ENCODE data around the gene KTI12. TPM values are rescaled to one million over a fixed set of nuclear protein-coding genes. Genes with fewer than 3 reads are reported as not detected.
A peak's percentile ranks its signal among the peaks of the same experiment; 100 is the strongest.
"Not testable (repeated sequence)": the region's sequence is repeated elsewhere in the genome, so short reads cannot be mapped to it uniquely, and the experiment has no call there.

Gene KTI12
- total RNA-seq, 1 donor from 2014 or later, result 8.2 TPM

- DNase-seq (ENCODE audit: low spot score in 2 of 2, unreplicated experiment in 2 of 2), result no peak
- H3K9me3 Mint-ChIP-seq, result no peaks in the 10 kb centered on the region
- peak overlapping the region; percentile 53 for H3K27ac Mint-ChIP-seq
- H3K36me3 Mint-ChIP-seq, result no peaks in the 10 kb centered on the region
- no peak for TF ChIP-seq CTCF (IDR thresholded peaks at IDR 0.05; ENCODE audit: unreplicated experiment)
- no peak overlapping the region for H3K4me3 Mint-ChIP-seq
- H3K27me3 Mint-ChIP-seq (ENCODE audit: low read depth), result no peaks in the 10 kb centered on the region
- H3K4me1 Mint-ChIP-seq, result peaks cover 20% of the 10 kb centered on the region
Observed at GRCh38 chr1:52007215-52008002, 26.2 kb downstream of the KTI12 start.

- not testable (repeated sequence) for H3K4me3 Mint-ChIP-seq; H3K27me3 Mint-ChIP-seq (ENCODE audit: low read depth); DNase-seq (ENCODE audit: low spot score in 2 of 2, unreplicated experiment in 2 of 2); H3K9me3 Mint-ChIP-seq; H3K36me3 Mint-ChIP-seq
- Mint-ChIP-seq H3K4me1 (peaks cover 20% of the 10 kb centered on the region), H3K27ac (peak overlapping the region; percentile 77)
Observed at GRCh38 chr1:52006081-52006553, 27.5 kb downstream of the KTI12 start.

- not testable (repeated sequence) for H3K4me3 Mint-ChIP-seq; DNase-seq (ENCODE audit: low spot score in 2 of 2, unreplicated experiment in 2 of 2); H3K27me3 Mint-ChIP-seq (ENCODE audit: low read depth); H3K9me3 Mint-ChIP-seq; H3K36me3 Mint-ChIP-seq
- Mint-ChIP-seq H3K27ac (peak overlapping the region; percentile 77), H3K4me1 (peaks cover 20% of the 10 kb centered on the region)
Observed at GRCh38 chr1:52005548-52005947, 28.1 kb downstream of the KTI12 start.

GRCh38 chr1:52003877-52004276 lies 29.7 kb downstream of the KTI12 start:
- H3K4me3 Mint-ChIP-seq, result no peak overlapping the region
- no peaks in the 10 kb centered on the region for H3K27me3 Mint-ChIP-seq (ENCODE audit: low read depth)
- H3K9me3 Mint-ChIP-seq, result no peaks in the 10 kb centered on the region

GRCh38 chr1:52002038-52002917 lies 31.3 kb downstream of the KTI12 start:
- Mint-ChIP-seq H3K4me1 (peaks cover 14% of the 10 kb centered on the region), H3K27ac (no peak overlapping the region), H3K9me3 (no peaks in the 10 kb centered on the region), H3K36me3 (no peaks in the 10 kb centered on the region), H3K27me3 (ENCODE audit: low read depth) (peaks cover 10% of the 10 kb centered on the region), H3K4me3 (no peak overlapping the region)
- TF ChIP-seq CTCF (IDR thresholded peaks at IDR 0.05; ENCODE audit: unreplicated experiment), result peak; percentile 94
- DNase-seq (ENCODE audit: low spot score in 2 of 2, unreplicated experiment in 2 of 2), result peak in 1 of 2 experiments; percentile 41

More at GRCh38 chr1:52003877-52004276, 29.7 kb downstream of the KTI12 start:
- DNase-seq (ENCODE audit: low spot score in 2 of 2, unreplicated experiment in 2 of 2), result no peak
- no peak overlapping the region for H3K27ac Mint-ChIP-seq
- peaks cover 20% of the 10 kb centered on the region for H3K4me1 Mint-ChIP-seq
- no peak for TF ChIP-seq CTCF (IDR thresholded peaks at IDR 0.05; ENCODE audit: unreplicated experiment)
- H3K36me3 Mint-ChIP-seq, result no peaks in the 10 kb centered on the region

- no peak for DNase-seq (ENCODE audit: low spot score in 2 of 2, unreplicated experiment in 2 of 2)
- TF ChIP-seq CTCF (IDR thresholded peaks at IDR 0.05; ENCODE audit: unreplicated experiment), result no peak
- Mint-ChIP-seq H3K27ac (no peak overlapping the region), H3K36me3 (no peaks in the 10 kb centered on the region), H3K27me3 (ENCODE audit: low read depth) (peaks cover 22% of the 10 kb centered on the region), H3K4me3 (no peak overlapping the region), H3K9me3 (no peaks in the 10 kb centered on the region), H3K4me1 (no peaks in the 10 kb centered on the region)
Observed at GRCh38 chr1:51998701-51999100, 34.9 kb downstream of the KTI12 start.
